Measurements from ENCODE around the gene ZSCAN5B.

DNA sequence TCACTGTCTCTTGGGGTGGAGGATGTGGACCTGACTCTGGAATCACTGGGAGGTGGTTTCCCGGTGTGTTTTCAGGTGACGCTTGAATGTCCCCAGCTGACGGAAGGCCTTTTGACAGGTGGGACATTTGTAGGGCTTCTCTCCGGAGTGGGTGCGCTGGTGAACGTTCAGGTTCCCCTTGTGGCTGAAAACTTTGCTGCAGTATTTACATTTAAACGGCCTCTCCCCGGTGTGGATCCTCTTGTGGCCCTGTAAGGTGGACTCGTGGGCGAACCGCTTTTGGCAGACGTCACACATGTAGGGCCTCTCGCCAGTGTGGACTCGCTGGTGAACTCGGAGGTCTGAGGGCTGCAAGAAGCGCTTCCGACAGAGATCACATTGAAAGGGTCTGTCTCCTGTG lies 7.8 kb downstream of the ZSCAN5B start:
- TF ChIP-seq EP300 (IDR thresholded peaks at IDR 0.05; ENCODE audit: borderline replicate concordance in 1 of 2, low read depth in 1 of 2, low read length in 1 of 2) (no peak), POLR2AphosphoS5 (IDR thresholded peaks at IDR 0.05; ENCODE audit: low read depth, low read length) (no peak), TAF1 (IDR thresholded peaks at IDR 0.05; ENCODE audit: borderline replicate concordance, low read depth, low read length) (no peak), RFX5 (IDR thresholded peaks at IDR 0.05; ENCODE audit: low read length) (no peak)
- TF ChIP-seq, protein P1, sequence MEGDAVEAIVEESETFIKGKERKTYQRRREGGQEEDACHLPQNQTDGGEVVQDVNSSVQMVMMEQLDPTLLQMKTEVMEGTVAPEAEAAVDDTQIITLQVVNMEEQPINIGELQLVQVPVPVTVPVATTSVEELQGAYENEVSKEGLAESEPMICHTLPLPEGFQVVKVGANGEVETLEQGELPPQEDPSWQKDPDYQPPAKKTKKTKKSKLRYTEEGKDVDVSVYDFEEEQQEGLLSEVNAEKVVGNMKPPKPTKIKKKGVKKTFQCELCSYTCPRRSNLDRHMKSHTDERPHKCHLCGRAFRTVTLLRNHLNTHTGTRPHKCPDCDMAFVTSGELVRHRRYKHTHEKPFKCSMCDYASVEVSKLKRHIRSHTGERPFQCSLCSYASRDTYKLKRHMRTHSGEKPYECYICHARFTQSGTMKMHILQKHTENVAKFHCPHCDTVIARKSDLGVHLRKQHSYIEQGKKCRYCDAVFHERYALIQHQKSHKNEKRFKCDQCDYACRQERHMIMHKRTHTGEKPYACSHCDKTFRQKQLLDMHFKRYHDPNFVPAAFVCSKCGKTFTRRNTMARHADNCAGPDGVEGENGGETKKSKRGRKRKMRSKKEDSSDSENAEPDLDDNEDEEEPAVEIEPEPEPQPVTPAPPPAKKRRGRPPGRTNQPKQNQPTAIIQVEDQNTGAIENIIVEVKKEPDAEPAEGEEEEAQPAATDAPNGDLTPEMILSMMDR (IDR thresholded peaks at IDR 0.05), result no peak
